H9 (cell line): ENCODE measurements around the gene FH. TPM values are rescaled to one million over a fixed set of nuclear protein-coding genes. Genes with fewer than 3 reads are reported as not detected.

ENCODE experiments used
- DNase-seq: peaks from one replicate; pipeline ENCODE4 v3.0.0-alpha.2; 2017
- H2AFZ ChIP-seq: one replicate; pipeline ENCODE4 v1.6.1; 2013; ENCODE audit warnings: mild to moderate bottlenecking, low read length, control low read depth, moderate library complexity
- H2AK5ac ChIP-seq: 2 replicates; pipeline ENCODE4 v1.6.1; 2013; ENCODE audit warnings: low read length, control low read depth, mixed read lengths; ENCODE audit not compliant: insufficient read length
- H2BK120ac ChIP-seq: one replicate; pipeline ENCODE4 v1.6.1; 2013; ENCODE audit warnings: low read depth, mild to moderate bottlenecking, low read length, control low read depth, inconsistent platforms; ENCODE audit not compliant: poor library complexity, severe bottlenecking
- H2BK12ac ChIP-seq: 2 replicates; pipeline ENCODE4 v1.6.1; 2013; ENCODE audit warnings: low read length, control low read depth, mixed read lengths, low read depth; ENCODE audit not compliant: insufficient read length
- H2BK15ac ChIP-seq: 2 replicates; pipeline ENCODE4 v1.6.1; 2013; ENCODE audit warnings: low read depth, low read length, control low read depth
- H2BK20ac ChIP-seq: one replicate; pipeline ENCODE4 v1.6.1; 2013; ENCODE audit warnings: low read depth, mild to moderate bottlenecking, low read length, control low read depth, inconsistent platforms; ENCODE audit not compliant: poor library complexity, severe bottlenecking
- H2BK5ac ChIP-seq: 2 replicates; pipeline ENCODE4 v1.6.1; 2013; ENCODE audit warnings: low read length, control low read depth, mixed read lengths; ENCODE audit not compliant: insufficient read length
- H3K14ac ChIP-seq: 2 replicates; pipeline ENCODE4 v1.6.1; 2013; ENCODE audit warnings: low read length, control low read depth; ENCODE audit not compliant: insufficient read depth
- H3K18ac ChIP-seq: 2 replicates; pipeline ENCODE4 v1.6.1; 2013; ENCODE audit warnings: low read depth, mild to moderate bottlenecking, mixed read lengths, low read length, control low read depth; ENCODE audit not compliant: insufficient read length
- H3K23ac ChIP-seq: 2 replicates; pipeline ENCODE4 v1.6.1; 2013; ENCODE audit warnings: low read length, control low read depth, mixed read lengths, low read depth; ENCODE audit not compliant: insufficient read length
- H3K23me2 ChIP-seq: 2 replicates; pipeline ENCODE4 v1.6.1; 2013; ENCODE audit warnings: low read depth, mild to moderate bottlenecking, mixed read lengths, low read length, control low read depth; ENCODE audit not compliant: insufficient read length, poor library complexity, severe bottlenecking
- H3K27ac ChIP-seq: 2 replicates; pipeline ENCODE4 v1.5.1; 2013; ENCODE audit warnings: low read length, control low read depth, mixed read lengths, low read depth; ENCODE audit not compliant: insufficient read length
- H3K27me3 ChIP-seq: 2 replicates; pipeline ENCODE4 v1.6.1; 2013; ENCODE audit warnings: low read length, control low read depth, inconsistent platforms; ENCODE audit not compliant: insufficient read depth
- H3K4ac ChIP-seq: 2 replicates; pipeline ENCODE4 v1.6.1; 2013; ENCODE audit warnings: low read depth, mild to moderate bottlenecking, control low read depth, inconsistent platforms, low read length, moderate library complexity
- H3K4me1 ChIP-seq: 2 replicates; pipeline ENCODE4 v1.6.1; 2013; ENCODE audit warnings: low read length, control low read depth, inconsistent platforms; ENCODE audit not compliant: insufficient read depth
- H3K4me2 ChIP-seq: 2 replicates; pipeline ENCODE4 v1.6.1; 2013; ENCODE audit warnings: low read length, control low read depth, mixed read lengths; ENCODE audit not compliant: insufficient read length, insufficient read depth
- H3K56ac ChIP-seq: 2 replicates; pipeline ENCODE4 v1.6.1; 2013; ENCODE audit warnings: low read depth, mild to moderate bottlenecking, mixed read lengths, low read length, control low read depth; ENCODE audit not compliant: insufficient read length
- H3K79me1 ChIP-seq: 2 replicates; pipeline ENCODE4 v1.6.1; 2013; ENCODE audit warnings: low read depth, mild to moderate bottlenecking, moderate library complexity, low read length, control low read depth, inconsistent platforms; ENCODE audit not compliant: insufficient read depth, poor library complexity, severe bottlenecking
- H3K79me2 ChIP-seq: 2 replicates; pipeline ENCODE4 v1.6.1; 2013; ENCODE audit warnings: low read length, control low read depth, inconsistent platforms; ENCODE audit not compliant: insufficient read depth
- H3K9ac ChIP-seq: 2 replicates; pipeline ENCODE4 v1.6.1; 2013; ENCODE audit warnings: low read length, control low read depth, mixed read lengths; ENCODE audit not compliant: insufficient read length; ENCODE audit errors: extremely low read depth
- H3K9me3 ChIP-seq: one replicate; pipeline ENCODE4 v1.6.1; 2013; ENCODE audit warnings: low read depth, low read length, inconsistent platforms; ENCODE audit not compliant: control insufficient read depth
- H3T11ph ChIP-seq: one replicate; pipeline ENCODE4 v1.6.1; 2013; ENCODE audit warnings: mild to moderate bottlenecking, low read length, control low read depth, inconsistent platforms
- H4K20me1 ChIP-seq: one replicate; pipeline ENCODE4 v1.6.1; 2013; ENCODE audit not compliant: control insufficient read depth, insufficient read length, insufficient read depth
- H4K5ac ChIP-seq: 2 replicates; pipeline ENCODE4 v1.6.1; 2013; ENCODE audit warnings: low read depth, mild to moderate bottlenecking, mixed read lengths, low read length, control low read depth; ENCODE audit not compliant: insufficient read length
- H4K8ac ChIP-seq: replicated peaks from 2 replicates; pipeline ENCODE4 v1.6.1; 2013; ENCODE audit warnings: low read length, control low read depth, mixed read lengths, low read depth; ENCODE audit not compliant: insufficient read length
- H4K91ac ChIP-seq: 2 replicates; pipeline ENCODE4 v1.6.1; 2013; ENCODE audit warnings: low read depth, mild to moderate bottlenecking, moderate library complexity, mixed read lengths, low read length, control low read depth; ENCODE audit not compliant: insufficient read length
- H3K27ac Mint-ChIP-seq, 3 experiments: 2 replicates in 2 of 3; 3 replicates in 1 of 3; pipeline ENCODE4 v1.8.0; 2020 to 2021; ENCODE audit warnings: mixed read lengths in 3 of 3, mild to moderate bottlenecking in 1 of 3, moderate library complexity in 1 of 3
- H3K27me3 Mint-ChIP-seq: 2 replicates; pipeline ENCODE4 v1.8.0; 2021; ENCODE audit warnings: low read depth, mild to moderate bottlenecking, moderate library complexity, mixed read lengths
- H3K36me3 Mint-ChIP-seq, 3 experiments: 2 replicates in 2 of 3; 3 replicates in 1 of 3; pipeline ENCODE4 v1.8.0; 2020 to 2021; ENCODE audit warnings: low read depth in 3 of 3, mixed read lengths in 3 of 3; ENCODE audit not compliant: insufficient read depth in 1 of 3
- H3K4me1 Mint-ChIP-seq, 2 experiments: 2 replicates each; pipeline ENCODE4 v1.8.0; 2020; ENCODE audit warnings: mixed read lengths in 2 of 2
- H3K4me3 Mint-ChIP-seq, 2 experiments: 2 replicates in 1 of 2; 3 replicates in 1 of 2; pipeline ENCODE4 v1.8.0; 2020 to 2021; ENCODE audit warnings: mild to moderate bottlenecking in 2 of 2, mixed read lengths in 2 of 2, moderate library complexity in 1 of 2
- H3K9me3 Mint-ChIP-seq, 2 experiments: 2 replicates in 1 of 2; 3 replicates in 1 of 2; pipeline ENCODE4 v1.8.0; 2020; ENCODE audit warnings: mild to moderate bottlenecking in 2 of 2, mixed read lengths in 2 of 2, moderate library complexity in 1 of 2
- WGBS: extraction: QIAGEN DNeasy Blood & Tissue Kit; methylation state at CpG from one replicate; pipeline ENCODE4 v1.1.7; 2013; ENCODE audit warnings: missing lambda C conversion rate, low lambda C conversion rate, mixed read lengths; ENCODE audit not compliant: insufficient read length; ENCODE audit errors: extremely low coverage; 5-methylcytosine and 5-hydroxymethylcytosine counted together
- total RNA-seq: library from RNA; stranded (reverse); gene quantifications from 2 replicates; pipeline ENCODE4 v1.2.1, GENCODE V29; 2021
- TF ChIP-seq, protein P1 (sequence below): fragments of 200-600 bp; sonication (generic); conservative IDR thresholded peaks from 3 replicates; pipeline ENCODE4 v1.8.0; 2021; ENCODE audit warnings: antibody characterized with exemption, mild to moderate bottlenecking

FH gene
- total RNA-seq, 1 experiment from 2014 or later: 83.9 TPM

DNA sequence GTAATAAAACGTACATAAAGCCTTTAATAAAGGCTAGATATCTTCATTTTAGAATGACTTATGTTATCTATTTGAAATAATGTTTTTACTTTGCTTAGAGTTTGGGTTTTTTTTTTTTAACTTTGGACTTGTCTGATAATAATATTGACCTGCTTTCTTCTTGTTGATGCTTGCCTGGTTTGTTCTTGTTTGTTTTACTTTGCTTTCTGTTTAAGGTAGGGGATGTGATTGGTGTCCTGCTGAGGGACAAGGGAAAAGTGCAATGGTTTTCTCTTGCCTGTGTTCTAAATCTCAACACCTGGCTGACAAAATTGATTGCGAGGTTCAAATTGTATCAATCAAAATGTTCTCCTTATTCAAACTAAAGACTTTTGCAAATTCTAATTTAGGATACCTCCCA, 2.2 kb upstream of the FH start:
- no peaks in the 10 kb centered on the region for H3K9me3 Mint-ChIP-seq
- H2BK12ac ChIP-seq: no peak overlapping the region
- H3K79me2 ChIP-seq: 0 out of 2 replicates have a peak, but pooled peaks cover 2% of the 10 kb centered on the region
- no peak overlapping the region for H3K23ac ChIP-seq
- no peak overlapping the region for H3K27ac Mint-ChIP-seq
- H3K4me2 ChIP-seq: no peak overlapping the region
- H2BK20ac ChIP-seq: no peak overlapping the region
- peaks cover 0 to 5% (median 3%) of the 10 kb centered on the region in 3 experiments; a peak in 2 of 7 replicates for H3K36me3 Mint-ChIP-seq
- no peak overlapping the region for H2BK5ac ChIP-seq
- no peaks in the 10 kb centered on the region for H3K9me3 ChIP-seq
- H3K4me1 ChIP-seq: no peaks in the 10 kb centered on the region
- H3K4me3 Mint-ChIP-seq: no peak overlapping the region
- H4K8ac ChIP-seq: no peak overlapping the region
- no peak overlapping the region for H2BK15ac ChIP-seq
- H2AFZ ChIP-seq: no peak overlapping the region
- H4K91ac ChIP-seq: no peak overlapping the region
- H2BK120ac ChIP-seq: no peak overlapping the region
- H3K27ac ChIP-seq: no peak overlapping the region
- no peak overlapping the region for H3K14ac ChIP-seq
- TF ChIP-seq, protein P1, sequence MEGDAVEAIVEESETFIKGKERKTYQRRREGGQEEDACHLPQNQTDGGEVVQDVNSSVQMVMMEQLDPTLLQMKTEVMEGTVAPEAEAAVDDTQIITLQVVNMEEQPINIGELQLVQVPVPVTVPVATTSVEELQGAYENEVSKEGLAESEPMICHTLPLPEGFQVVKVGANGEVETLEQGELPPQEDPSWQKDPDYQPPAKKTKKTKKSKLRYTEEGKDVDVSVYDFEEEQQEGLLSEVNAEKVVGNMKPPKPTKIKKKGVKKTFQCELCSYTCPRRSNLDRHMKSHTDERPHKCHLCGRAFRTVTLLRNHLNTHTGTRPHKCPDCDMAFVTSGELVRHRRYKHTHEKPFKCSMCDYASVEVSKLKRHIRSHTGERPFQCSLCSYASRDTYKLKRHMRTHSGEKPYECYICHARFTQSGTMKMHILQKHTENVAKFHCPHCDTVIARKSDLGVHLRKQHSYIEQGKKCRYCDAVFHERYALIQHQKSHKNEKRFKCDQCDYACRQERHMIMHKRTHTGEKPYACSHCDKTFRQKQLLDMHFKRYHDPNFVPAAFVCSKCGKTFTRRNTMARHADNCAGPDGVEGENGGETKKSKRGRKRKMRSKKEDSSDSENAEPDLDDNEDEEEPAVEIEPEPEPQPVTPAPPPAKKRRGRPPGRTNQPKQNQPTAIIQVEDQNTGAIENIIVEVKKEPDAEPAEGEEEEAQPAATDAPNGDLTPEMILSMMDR: no peak
- H3K27me3 ChIP-seq: no peaks in the 10 kb centered on the region
- no peak overlapping the region for H3K9ac ChIP-seq
- H3K56ac ChIP-seq: no peak overlapping the region
- no peak overlapping the region for H3K4ac ChIP-seq
- H3T11ph ChIP-seq: no peak overlapping the region
- H3K23me2 ChIP-seq: peaks cover 5% of the 10 kb centered on the region
- WGBS: no CpG with 5 or more reads among the region's 2 CpGs
- peaks cover 13% of the 10 kb centered on the region for H3K27me3 Mint-ChIP-seq
- H3K18ac ChIP-seq: no peak overlapping the region
- no peaks in the 10 kb centered on the region for H4K20me1 ChIP-seq
- H4K5ac ChIP-seq: no peak overlapping the region
- DNase-seq: no peak
- no peak overlapping the region for H2AK5ac ChIP-seq
- peaks cover 8 to 13% of the 10 kb centered on the region in 2 experiments for H3K4me1 Mint-ChIP-seq
- H3K79me1 ChIP-seq: no peaks in the 10 kb centered on the region
